HepG2 (cell line): Measurements from ENCODE around the gene JMJD6. TPM values are rescaled to one million over a fixed set of nuclear protein-coding genes. Genes with fewer than 3 reads are reported as not detected.
A peak's percentile ranks its signal among the peaks of the same experiment; 100 is the strongest.

Experiments
- CCAR2 ChIP-seq: fragments of 200-400 bp; formaldehyde crosslinking; optimal IDR thresholded peaks from 2 replicates; pipeline ENCODE3; 2018; ENCODE audit warnings: low read depth, mild to moderate bottlenecking, low read length, moderate library complexity
- HIVEP1 ChIP-seq: sonication (generic); formaldehyde crosslinking; IDR thresholded peaks from 2 replicates; pipeline ENCODE4 v1.4.0; 2020; ENCODE audit warnings: mild to moderate bottlenecking, missing genetic modification reagents
- KLF6 ChIP-seq: IDR thresholded peaks from 2 replicates; pipeline ENCODE4 v1.8.0; 2016; ENCODE audit warnings: missing biosample characterization, missing genetic modification reagents
- MIXL1 ChIP-seq: IDR thresholded peaks from 2 replicates; pipeline ENCODE4 v1.6.1; 2016
- NBN ChIP-seq: fragments of 450-650 bp; conservative IDR thresholded peaks from 2 replicates; pipeline ENCODE4 v1.6.1; 2017
- NCOA2 ChIP-seq: sonication (generic); formaldehyde crosslinking; IDR thresholded peaks from 2 replicates; pipeline ENCODE4 v1.8.0; 2022; ENCODE audit warnings: inconsistent platforms
- NR1H2 ChIP-seq: sonication (generic); formaldehyde crosslinking; IDR thresholded peaks from 2 replicates; pipeline ENCODE4 v1.8.1; 2022; ENCODE audit warnings: low read depth, missing genetic modification reagents, borderline replicate concordance
- NR2C2 ChIP-seq: sonication (generic); formaldehyde crosslinking; IDR thresholded peaks from 2 replicates; pipeline ENCODE4 v1.4.0; 2020; ENCODE audit warnings: missing genetic modification reagents, mild to moderate bottlenecking, moderate library complexity, borderline replicate concordance
- PHB2 ChIP-seq: fragments of 450-650 bp; IDR thresholded peaks from 2 replicates; pipeline ENCODE4 v1.6.1; 2018; ENCODE audit not compliant: partially characterized antibody
- RBFOX2 ChIP-seq: fragments of 200-400 bp; formaldehyde crosslinking; IDR thresholded peaks from 2 replicates; pipeline ENCODE4 v1.6.1; 2017; ENCODE audit warnings: low read depth, mild to moderate bottlenecking, low read length
- STAG1 ChIP-seq: sonication (generic); formaldehyde crosslinking; IDR thresholded peaks from 2 replicates; pipeline ENCODE4 v1.4.0; 2020; ENCODE audit warnings: missing genetic modification reagents
- TAF15 ChIP-seq: fragments of 200-400 bp; formaldehyde crosslinking; IDR thresholded peaks from one replicate; pipeline ENCODE4 v1.6.1; 2018; ENCODE audit warnings: mild to moderate bottlenecking, low read depth, low read length; ENCODE audit not compliant: poor library complexity, severe bottlenecking
- U2AF2 ChIP-seq: fragments of 200-400 bp; formaldehyde crosslinking; IDR thresholded peaks from 2 replicates; pipeline ENCODE4 v1.6.1; 2017; ENCODE audit warnings: low read depth, mild to moderate bottlenecking, low read length
- ZNF446 ChIP-seq: sonication (generic); formaldehyde crosslinking; IDR thresholded peaks from 2 replicates; pipeline ENCODE4 v1.5.0; 2020; ENCODE audit warnings: mild to moderate bottlenecking, missing genetic modification reagents
- ZNF605 ChIP-seq: sonication (generic); formaldehyde crosslinking; IDR thresholded peaks from 2 replicates; pipeline ENCODE4 v1.8.0; 2022; ENCODE audit warnings: mild to moderate bottlenecking, missing genetic modification reagents
- polyA plus RNA-seq, 8 experiments: library from polyadenylated mRNA; depleted of rRNA in 3 of 8; stranded (reverse) in 7 of 8; unstranded in 1 of 8; fragments of >200 nt; fragmentation: Illumina TruSeq in 4 of 8; extraction: Trizol in 4 of 8; gene quantifications; 2 replicates each; pipeline versions ENCODE4 v1.2.1 to v1.2.3, GENCODE V29; 2011 to 2016; ENCODE audit warnings: low read depth in 4 of 8, missing spikeins in 1 of 8, mixed read lengths in 1 of 8; ENCODE audit not compliant: insufficient read depth in 1 of 8
- total RNA-seq, 5 experiments: library from RNA; depleted of rRNA; stranded (reverse); fragments of >200 nt; fragmentation: Illumina TruSeq; extraction: Trizol; gene quantifications; 2 replicates each; pipeline ENCODE4 v1.2.3, GENCODE V29; 2016; ENCODE audit warnings: low read depth in 1 of 5
- TF ChIP-seq, protein P1 (sequence below): sonication (generic); formaldehyde crosslinking; conservative IDR thresholded peaks from 2 replicates; pipeline ENCODE4 v1.8.0; 2022; ENCODE audit warnings: mild to moderate bottlenecking, moderate library complexity, missing genetic modification reagents
- TF ChIP-seq, protein P2 (sequence below): IDR thresholded peaks from 2 replicates; pipeline ENCODE4 v1.6.1; 2016; ENCODE audit warnings: control low read depth
- TF ChIP-seq, protein P3 (sequence below): sonication (generic); formaldehyde crosslinking; IDR thresholded peaks from 2 replicates; pipeline ENCODE4 v1.5.0; 2020; ENCODE audit warnings: mild to moderate bottlenecking, missing genetic modification reagents, borderline replicate concordance
- TF ChIP-seq, protein P4 (sequence below): sonication (generic); formaldehyde crosslinking; IDR thresholded peaks from 2 replicates; pipeline ENCODE4 v1.4.0; 2020; ENCODE audit warnings: mild to moderate bottlenecking, missing genetic modification reagents

Gene JMJD6
- total and polyA plus RNA-seq, 2 of the 13 experiments (the other 11 are each of a cell fraction or from before 2014, with no cell fraction given) = 33.6 to 41.0 TPM

DNA sequence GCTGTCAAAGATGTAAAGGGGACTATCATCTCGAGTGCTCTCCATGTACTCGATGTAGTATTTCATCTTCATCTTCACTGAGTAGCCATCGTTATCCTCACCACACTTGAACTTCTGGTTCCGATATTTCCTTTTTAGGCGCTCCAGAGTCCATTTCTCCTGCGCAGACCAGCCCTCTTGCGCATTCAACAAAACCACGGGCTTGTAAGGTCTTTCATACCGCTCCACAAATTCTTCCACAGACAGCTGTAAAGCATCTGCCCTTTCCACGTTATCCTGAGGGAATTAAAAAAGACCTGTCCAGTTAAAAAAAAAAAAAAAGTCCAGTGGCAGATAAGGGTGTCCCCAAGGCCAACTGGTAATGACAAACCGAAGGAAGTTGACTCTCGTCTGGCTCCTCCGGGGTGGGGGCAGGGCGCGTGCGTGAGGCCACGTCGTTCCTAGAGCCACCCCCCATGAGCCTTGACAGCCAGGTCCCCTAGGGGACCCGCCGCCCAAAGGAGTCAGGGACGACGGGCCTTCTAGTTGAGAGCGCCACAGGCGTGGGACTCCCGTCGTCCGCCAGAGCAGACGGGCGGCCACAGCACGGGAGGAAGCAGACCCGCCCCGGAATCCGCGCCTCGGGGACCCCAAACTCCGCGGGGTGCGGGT lies 701 bp downstream of the JMJD6 start (continued):
- TF ChIP-seq ZNF605 (CRISPR knock-in tag) (peak; percentile 74; the same call in 1 of the 2 replicates), CCAR2 (no peak), STAG1 (CRISPR knock-in tag) (0 out of 2 replicates have a peak, but pooled peaks have one; percentile 0), TAF15 (no peak), U2AF2 (no peak), NR2C2 (CRISPR knock-in tag) (no peak), NCOA2 (peak; percentile 4; the same call in 1 of the 2 replicates), ZNF446 (CRISPR knock-in tag) (no peak), RBFOX2 (no peak), PHB2 (no peak), NR1H2 (CRISPR knock-in tag) (no peak), HIVEP1 (peak; percentile 87; the same call in 1 of the 2 replicates), MIXL1 (CRISPR knock-in tag) (no peak), KLF6 (no peak; the same call in 1 of the 2 replicates), NBN (no peak)
- TF ChIP-seq, protein P1, sequence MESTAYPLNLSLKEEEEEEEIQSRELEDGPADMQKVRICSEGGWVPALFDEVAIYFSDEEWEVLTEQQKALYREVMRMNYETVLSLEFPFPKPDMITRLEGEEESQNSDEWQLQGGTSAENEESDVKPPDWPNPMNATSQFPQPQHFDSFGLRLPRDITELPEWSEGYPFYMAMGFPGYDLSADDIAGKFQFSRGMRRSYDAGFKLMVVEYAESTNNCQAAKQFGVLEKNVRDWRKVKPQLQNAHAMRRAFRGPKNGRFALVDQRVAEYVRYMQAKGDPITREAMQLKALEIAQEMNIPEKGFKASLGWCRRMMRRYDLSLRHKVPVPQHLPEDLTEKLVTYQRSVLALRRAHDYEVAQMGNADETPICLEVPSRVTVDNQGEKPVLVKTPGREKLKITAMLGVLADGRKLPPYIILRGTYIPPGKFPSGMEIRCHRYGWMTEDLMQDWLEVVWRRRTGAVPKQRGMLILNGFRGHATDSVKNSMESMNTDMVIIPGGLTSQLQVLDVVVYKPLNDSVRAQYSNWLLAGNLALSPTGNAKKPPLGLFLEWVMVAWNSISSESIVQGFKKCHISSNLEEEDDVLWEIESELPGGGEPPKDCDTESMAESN (CRISPR knock-in tag) = no peak; the same call in 1 of the 2 replicates
- TF ChIP-seq, protein P2, sequence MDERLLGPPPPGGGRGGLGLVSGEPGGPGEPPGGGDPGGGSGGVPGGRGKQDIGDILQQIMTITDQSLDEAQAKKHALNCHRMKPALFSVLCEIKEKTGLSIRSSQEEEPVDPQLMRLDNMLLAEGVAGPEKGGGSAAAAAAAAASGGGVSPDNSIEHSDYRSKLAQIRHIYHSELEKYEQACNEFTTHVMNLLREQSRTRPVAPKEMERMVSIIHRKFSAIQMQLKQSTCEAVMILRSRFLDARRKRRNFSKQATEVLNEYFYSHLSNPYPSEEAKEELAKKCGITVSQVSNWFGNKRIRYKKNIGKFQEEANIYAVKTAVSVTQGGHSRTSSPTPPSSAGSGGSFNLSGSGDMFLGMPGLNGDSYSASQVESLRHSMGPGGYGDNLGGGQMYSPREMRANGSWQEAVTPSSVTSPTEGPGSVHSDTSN (CRISPR knock-in tag) = no peak
- TF ChIP-seq, protein P3, sequence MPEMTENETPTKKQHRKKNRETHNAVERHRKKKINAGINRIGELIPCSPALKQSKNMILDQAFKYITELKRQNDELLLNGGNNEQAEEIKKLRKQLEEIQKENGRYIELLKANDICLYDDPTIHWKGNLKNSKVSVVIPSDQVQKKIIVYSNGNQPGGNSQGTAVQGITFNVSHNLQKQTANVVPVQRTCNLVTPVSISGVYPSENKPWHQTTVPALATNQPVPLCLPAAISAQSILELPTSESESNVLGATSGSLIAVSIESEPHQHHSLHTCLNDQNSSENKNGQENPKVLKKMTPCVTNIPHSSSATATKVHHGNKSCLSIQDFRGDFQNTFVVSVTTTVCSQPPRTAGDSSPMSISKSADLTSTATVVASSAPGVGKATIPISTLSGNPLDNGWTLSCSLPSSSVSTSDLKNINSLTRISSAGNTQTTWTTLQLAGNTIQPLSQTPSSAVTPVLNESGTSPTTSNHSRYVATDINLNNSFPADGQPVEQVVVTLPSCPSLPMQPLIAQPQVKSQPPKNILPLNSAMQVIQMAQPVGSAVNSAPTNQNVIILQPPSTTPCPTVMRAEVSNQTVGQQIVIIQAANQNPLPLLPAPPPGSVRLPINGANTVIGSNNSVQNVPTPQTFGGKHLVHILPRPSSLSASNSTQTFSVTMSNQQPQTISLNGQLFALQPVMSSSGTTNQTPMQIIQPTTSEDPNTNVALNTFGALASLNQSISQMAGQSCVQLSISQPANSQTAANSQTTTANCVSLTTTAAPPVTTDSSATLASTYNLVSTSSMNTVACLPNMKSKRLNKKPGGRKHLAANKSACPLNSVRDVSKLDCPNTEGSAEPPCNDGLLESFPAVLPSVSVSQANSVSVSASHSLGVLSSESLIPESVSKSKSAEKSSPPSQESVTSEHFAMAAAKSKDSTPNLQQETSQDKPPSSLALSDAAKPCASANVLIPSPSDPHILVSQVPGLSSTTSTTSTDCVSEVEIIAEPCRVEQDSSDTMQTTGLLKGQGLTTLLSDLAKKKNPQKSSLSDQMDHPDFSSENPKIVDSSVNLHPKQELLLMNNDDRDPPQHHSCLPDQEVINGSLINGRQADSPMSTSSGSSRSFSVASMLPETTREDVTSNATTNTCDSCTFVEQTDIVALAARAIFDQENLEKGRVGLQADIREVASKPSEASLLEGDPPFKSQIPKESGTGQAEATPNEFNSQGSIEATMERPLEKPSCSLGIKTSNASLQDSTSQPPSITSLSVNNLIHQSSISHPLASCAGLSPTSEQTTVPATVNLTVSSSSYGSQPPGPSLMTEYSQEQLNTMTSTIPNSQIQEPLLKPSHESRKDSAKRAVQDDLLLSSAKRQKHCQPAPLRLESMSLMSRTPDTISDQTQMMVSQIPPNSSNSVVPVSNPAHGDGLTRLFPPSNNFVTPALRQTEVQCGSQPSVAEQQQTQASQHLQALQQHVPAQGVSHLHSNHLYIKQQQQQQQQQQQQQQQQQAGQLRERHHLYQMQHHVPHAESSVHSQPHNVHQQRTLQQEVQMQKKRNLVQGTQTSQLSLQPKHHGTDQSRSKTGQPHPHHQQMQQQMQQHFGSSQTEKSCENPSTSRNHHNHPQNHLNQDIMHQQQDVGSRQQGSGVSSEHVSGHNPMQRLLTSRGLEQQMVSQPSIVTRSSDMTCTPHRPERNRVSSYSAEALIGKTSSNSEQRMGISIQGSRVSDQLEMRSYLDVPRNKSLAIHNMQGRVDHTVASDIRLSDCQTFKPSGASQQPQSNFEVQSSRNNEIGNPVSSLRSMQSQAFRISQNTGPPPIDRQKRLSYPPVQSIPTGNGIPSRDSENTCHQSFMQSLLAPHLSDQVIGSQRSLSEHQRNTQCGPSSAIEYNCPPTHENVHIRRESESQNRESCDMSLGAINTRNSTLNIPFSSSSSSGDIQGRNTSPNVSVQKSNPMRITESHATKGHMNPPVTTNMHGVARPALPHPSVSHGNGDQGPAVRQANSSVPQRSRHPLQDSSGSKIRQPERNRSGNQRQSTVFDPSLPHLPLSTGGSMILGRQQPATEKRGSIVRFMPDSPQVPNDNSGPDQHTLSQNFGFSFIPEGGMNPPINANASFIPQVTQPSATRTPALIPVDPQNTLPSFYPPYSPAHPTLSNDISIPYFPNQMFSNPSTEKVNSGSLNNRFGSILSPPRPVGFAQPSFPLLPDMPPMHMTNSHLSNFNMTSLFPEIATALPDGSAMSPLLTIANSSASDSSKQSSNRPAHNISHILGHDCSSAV = no peak
- TF ChIP-seq, protein P4, sequence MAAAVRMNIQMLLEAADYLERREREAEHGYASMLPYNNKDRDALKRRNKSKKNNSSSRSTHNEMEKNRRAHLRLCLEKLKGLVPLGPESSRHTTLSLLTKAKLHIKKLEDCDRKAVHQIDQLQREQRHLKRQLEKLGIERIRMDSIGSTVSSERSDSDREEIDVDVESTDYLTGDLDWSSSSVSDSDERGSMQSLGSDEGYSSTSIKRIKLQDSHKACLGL (CRISPR knock-in tag) = 0 out of 2 replicates have a peak, but pooled peaks have one; percentile 75
